Suprapubic skin (tissue), 4 donors: ENCODE measurements around the gene YWHAE. TPM values are rescaled to one million over a fixed set of nuclear protein-coding genes. Genes with fewer than 3 reads are reported as not detected.
"Not testable (repeated sequence)": the region's sequence is repeated elsewhere in the genome, so short reads cannot be mapped to it uniquely, and the experiment has no call there.

Experiments
- DNase-seq, 2 donors: peaks; one replicate each; pipeline ENCODE4 v3.0.0-alpha.2; 2019; ENCODE audit warnings: low spot score in 2 of 2
- H3K27ac ChIP-seq: fragments of 200-600 bp; sonication (generic); one replicate; pipeline ENCODE4 v1.5.1; 2019
- H3K27me3 ChIP-seq: fragments of 200-600 bp; sonication (generic); one replicate; pipeline ENCODE4 v1.5.1; 2019
- H3K36me3 ChIP-seq: fragments of 200-600 bp; sonication (generic); one replicate; pipeline ENCODE4 v1.5.1; 2019
- H3K4me1 ChIP-seq: fragments of 200-600 bp; sonication (generic); one replicate; pipeline ENCODE4 v1.5.1; 2019
- H3K4me3 ChIP-seq: fragments of 200-600 bp; sonication (generic); one replicate; pipeline ENCODE4 v1.5.1; 2019; ENCODE audit warnings: mild to moderate bottlenecking
- H3K9me3 ChIP-seq: fragments of 200-600 bp; sonication (generic); one replicate; pipeline ENCODE4 v1.5.1; 2019
- CTCF ChIP-seq, 2 donors: fragments of 200-600 bp in 1 of 2; fragments of 450-650 bp in 1 of 2; sonication (generic) in 1 of 2; IDR thresholded peaks; one replicate each; pipeline ENCODE4 v1.5.1; 2016 to 2019; ENCODE audit warnings: antibody characterized with exemption in 2 of 2, mild to moderate bottlenecking in 1 of 2, moderate library complexity in 1 of 2
- EP300 ChIP-seq: sonication (generic); formaldehyde crosslinking; IDR thresholded peaks from one replicate; pipeline ENCODE4 v1.6.1; 2017; ENCODE audit warnings: antibody characterized with exemption
- POLR2A ChIP-seq, 2 donors: fragments of 450-650 bp; IDR thresholded peaks; one replicate each; pipeline ENCODE4 v1.6.1; 2017; ENCODE audit warnings: antibody characterized with exemption in 2 of 2, mild to moderate bottlenecking in 2 of 2, moderate library complexity in 2 of 2
- POLR2AphosphoS5 ChIP-seq, 3 donors: sonication (generic); formaldehyde crosslinking; IDR thresholded peaks; one replicate each; pipeline ENCODE4 v1.6.1; 2017; ENCODE audit warnings: antibody characterized with exemption in 3 of 3
- WGBS: methylation state at CpG from one replicate; pipeline ENCODE4 v1.1.5; 2018; 5-methylcytosine and 5-hydroxymethylcytosine counted together
- total RNA-seq, 4 donors: library from RNA; depleted of rRNA; stranded (reverse); fragments of >200 nt; gene quantifications; one replicate each; pipeline ENCODE4 v1.1.0, GENCODE V29; 2016

Gene YWHAE
- total RNA-seq, 4 donors from 2014 or later, result 467 to 572 (median 520) TPM

DNA sequence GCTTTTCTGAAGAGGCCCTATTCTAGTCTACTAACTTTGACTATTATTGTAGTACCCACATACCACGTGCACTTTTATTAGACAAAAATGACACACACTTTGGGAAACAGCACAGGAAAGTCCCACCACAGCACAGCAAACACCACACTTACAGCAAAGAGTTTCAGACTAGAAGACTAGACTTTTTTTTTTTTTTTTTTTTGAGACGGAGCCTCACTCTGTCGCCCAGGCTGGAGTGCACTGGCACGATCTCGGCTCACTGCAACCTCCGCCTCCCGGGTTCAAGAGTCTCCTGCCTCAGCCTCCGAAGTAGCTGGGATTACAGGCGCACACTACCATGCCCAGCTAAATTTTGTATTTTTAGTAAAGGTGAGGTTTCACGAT, 20.1 kb downstream of the YWHAE start:
- TF ChIP-seq EP300 (no peak), CTCF (IDR thresholded peaks at IDR 0.05) (no peak), POLR2A (IDR thresholded peaks at IDR 0.05) (no peak)
- H3K36me3 ChIP-seq, result no peaks in the 10 kb centered on the region
- 60% methylated on average over 10 of the region's 10 CpGs for WGBS
- H3K4me3 ChIP-seq, result no peak overlapping the region
- H3K4me1 ChIP-seq, result peaks cover 82% of the 10 kb centered on the region
- H3K27ac ChIP-seq, result no peak overlapping the region
- no peaks in the 10 kb centered on the region for H3K27me3 ChIP-seq
- no peak for DNase-seq
- H3K9me3 ChIP-seq, result no peaks in the 10 kb centered on the region

- no peak overlapping the region for H3K27ac ChIP-seq
- no peaks in the 10 kb centered on the region for H3K36me3 ChIP-seq
- no peaks in the 10 kb centered on the region for H3K27me3 ChIP-seq
- H3K4me3 ChIP-seq, result no peak overlapping the region
- peaks cover 84% of the 10 kb centered on the region for H3K4me1 ChIP-seq
- WGBS, result 66% methylated on average over 11 of the region's 11 CpGs
- DNase-seq, result no peak
- TF ChIP-seq EP300 (no peak), POLR2A (IDR thresholded peaks at IDR 0.05) (no peak), CTCF (IDR thresholded peaks at IDR 0.05) (no peak), POLR2AphosphoS5 (IDR thresholded peaks at IDR 0.05) (no peak)
- no peaks in the 10 kb centered on the region for H3K9me3 ChIP-seq
These were observed 20.7 kb downstream of the YWHAE start for GRCh38 chr17:1379208-1379929.

DNA sequence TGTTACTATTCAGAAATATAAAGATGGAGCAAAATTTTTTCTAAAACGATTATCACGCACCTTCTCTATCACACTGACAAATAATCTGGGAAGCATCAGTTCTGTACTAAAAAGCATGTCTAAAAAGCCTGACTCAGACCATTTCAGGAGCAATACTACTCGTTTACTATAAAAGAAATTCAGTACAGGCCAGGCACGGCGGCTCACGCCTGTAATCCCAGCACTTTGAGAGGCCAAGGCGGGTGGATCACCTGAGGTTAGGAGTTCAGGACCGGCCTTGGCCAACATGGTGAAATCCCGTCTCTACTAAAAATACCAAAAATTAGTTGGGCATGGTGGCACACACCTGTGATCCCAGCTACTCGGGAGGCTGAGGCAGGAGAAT, 21.6 kb downstream of the YWHAE start:
- peaks cover 87% of the 10 kb centered on the region for H3K4me1 ChIP-seq
- H3K27ac ChIP-seq, result not testable (repeated sequence)
- WGBS, result 68% methylated on average over 10 of the region's 10 CpGs

GRCh38 chr17:1377334-1377733, 22.7 kb downstream of the YWHAE start:
- Histone ChIP-seq H3K27ac (no peak overlapping the region), H3K4me3 (no peak overlapping the region), H3K9me3 (no peaks in the 10 kb centered on the region), H3K4me1 (peaks cover 82% of the 10 kb centered on the region), H3K27me3 (no peaks in the 10 kb centered on the region), H3K36me3 (peaks cover 11% of the 10 kb centered on the region)
- no peak for TF ChIP-seq POLR2A (IDR thresholded peaks at IDR 0.05)
- no peak for TF ChIP-seq POLR2AphosphoS5 (IDR thresholded peaks at IDR 0.05)
- no peak for TF ChIP-seq CTCF (IDR thresholded peaks at IDR 0.05)
- TF ChIP-seq EP300, result no peak
- DNase-seq, result no peak
- 61% methylated on average over 3 of the region's 3 CpGs for WGBS

More for the DNA sequence above, 21.6 kb downstream of the YWHAE start:
- DNase-seq, H3K36me3 ChIP-seq, H3K27me3 ChIP-seq, H3K9me3 ChIP-seq, H3K4me3 ChIP-seq: not testable (repeated sequence)

- peaks cover 80% of the 10 kb centered on the region for H3K4me1 ChIP-seq
- WGBS, result 39% methylated on average over 5 of the region's 5 CpGs
- no peak for TF ChIP-seq POLR2A (IDR thresholded peaks at IDR 0.05)
- no peak for TF ChIP-seq POLR2AphosphoS5 (IDR thresholded peaks at IDR 0.05)
- no peak for TF ChIP-seq EP300
- no peak for TF ChIP-seq CTCF (IDR thresholded peaks at IDR 0.05)
These were observed 24.0 kb downstream of the YWHAE start for GRCh38 chr17:1376061-1376460.

GRCh38 chr17:1375615-1376014, 24.4 kb downstream of the YWHAE start:
- Histone ChIP-seq H3K9me3 (no peaks in the 10 kb centered on the region), H3K36me3 (peaks cover 11% of the 10 kb centered on the region), H3K27me3 (no peaks in the 10 kb centered on the region), H3K4me3 (no peak overlapping the region), H3K27ac (no peak overlapping the region), H3K4me1 (peaks cover 79% of the 10 kb centered on the region)
- TF ChIP-seq EP300 (no peak), POLR2AphosphoS5 (IDR thresholded peaks at IDR 0.05) (no peak), POLR2A (IDR thresholded peaks at IDR 0.05) (no peak), CTCF (IDR thresholded peaks at IDR 0.05) (no peak)
- WGBS, result 22% methylated on average over 2 of the region's 2 CpGs
- DNase-seq, result no peak

More at GRCh38 chr17:1376061-1376460, 24.0 kb downstream of the YWHAE start:
- DNase-seq, result no peak
- no peak overlapping the region for H3K4me3 ChIP-seq
- H3K36me3 ChIP-seq, result peaks cover 11% of the 10 kb centered on the region
- H3K27ac ChIP-seq, result no peak overlapping the region
- H3K27me3 ChIP-seq, result no peaks in the 10 kb centered on the region
- H3K9me3 ChIP-seq, result no peaks in the 10 kb centered on the region
